ENCODE results near the gene CRB2.

GRCh38 chr9:123327697-123328100, 28.3 kb upstream of the CRB2 start:
- peak in 3 of 7 experiments; percentile 4 to 9 (median 7) for TF ChIP-seq CTCF (IDR thresholded peaks at IDR 0.05)
- TF ChIP-seq POLR2A (IDR thresholded peaks at IDR 0.05): peak in 2 of 3 donors; percentile 46 to 60

All from body of pancreas (tissue), 4 donors.